ENCODE measurements around the gene CPEB1.

CPEB1 gene

GRCh38 chr15:82570721-82571508, 76.2 kb downstream of the CPEB1 start:
- TF ChIP-seq TAF1 (IDR thresholded peaks at IDR 0.05; ENCODE audit: low read depth) (no peak), TEAD4 (IDR thresholded peaks at IDR 0.05) (no peak), ZBTB7A (IDR thresholded peaks at IDR 0.05; ENCODE audit: low read depth) (no peak), REST (IDR thresholded peaks at IDR 0.05; ENCODE audit: low read depth) (no peak), EP300 (IDR thresholded peaks at IDR 0.05; ENCODE audit: borderline replicate concordance) (no peak), MAX (IDR thresholded peaks at IDR 0.05) (no peak), EGR1 (IDR thresholded peaks at IDR 0.05) (no peak), FOXM1 (IDR thresholded peaks at IDR 0.05; ENCODE audit: borderline replicate concordance, low read depth) (no peak)

- TF ChIP-seq FOXM1 (IDR thresholded peaks at IDR 0.05; ENCODE audit: borderline replicate concordance, low read depth) (no peak), TAF1 (IDR thresholded peaks at IDR 0.05; ENCODE audit: low read depth) (no peak), EP300 (IDR thresholded peaks at IDR 0.05; ENCODE audit: borderline replicate concordance) (no peak), YY1 (IDR thresholded peaks at IDR 0.05; ENCODE audit: low read depth) (no peak), MAX (IDR thresholded peaks at IDR 0.05) (no peak), CREB1 (IDR thresholded peaks at IDR 0.05; ENCODE audit: low read depth) (no peak), EGR1 (IDR thresholded peaks at IDR 0.05) (no peak), USF1 (IDR thresholded peaks at IDR 0.05) (no peak), REST (IDR thresholded peaks at IDR 0.05; ENCODE audit: low read depth) (no peak), TEAD4 (IDR thresholded peaks at IDR 0.05) (no peak), NFIC (IDR thresholded peaks at IDR 0.05) (no peak), RAD21 (IDR thresholded peaks at IDR 0.05; ENCODE audit: low read depth) (no peak), TCF12 (IDR thresholded peaks at IDR 0.05; ENCODE audit: low read depth) (no peak), ZBTB7A (IDR thresholded peaks at IDR 0.05; ENCODE audit: low read depth) (no peak)
These were observed 77.3 kb downstream of the CPEB1 start for GRCh38 chr15:82569834-82570233.

- TF ChIP-seq RAD21 (IDR thresholded peaks at IDR 0.05; ENCODE audit: low read depth), result no peak
- TF ChIP-seq REST (IDR thresholded peaks at IDR 0.05; ENCODE audit: low read depth), result no peak
- TF ChIP-seq EP300 (IDR thresholded peaks at IDR 0.05; ENCODE audit: borderline replicate concordance), result no peak
- TF ChIP-seq NFIC (IDR thresholded peaks at IDR 0.05), result no peak
- TF ChIP-seq TCF12 (IDR thresholded peaks at IDR 0.05; ENCODE audit: low read depth), result no peak
- no peak for TF ChIP-seq MAX (IDR thresholded peaks at IDR 0.05)
- no peak for TF ChIP-seq USF1 (IDR thresholded peaks at IDR 0.05)
- no peak for TF ChIP-seq FOXM1 (IDR thresholded peaks at IDR 0.05; ENCODE audit: borderline replicate concordance, low read depth)
- no peak for TF ChIP-seq CEBPB (IDR thresholded peaks at IDR 0.05)
- no peak for TF ChIP-seq TAF1 (IDR thresholded peaks at IDR 0.05; ENCODE audit: low read depth)
- no peak for TF ChIP-seq TEAD4 (IDR thresholded peaks at IDR 0.05)
- TF ChIP-seq EGR1 (IDR thresholded peaks at IDR 0.05), result no peak
- TF ChIP-seq ZBTB7A (IDR thresholded peaks at IDR 0.05; ENCODE audit: low read depth), result no peak
- no peak for TF ChIP-seq YY1 (IDR thresholded peaks at IDR 0.05; ENCODE audit: low read depth)
- no peak for TF ChIP-seq CREB1 (IDR thresholded peaks at IDR 0.05; ENCODE audit: low read depth)
These were observed 78.2 kb downstream of the CPEB1 start for GRCh38 chr15:82568986-82569385.

- TF ChIP-seq CREB1 (IDR thresholded peaks at IDR 0.05; ENCODE audit: low read depth) (no peak), FOXM1 (IDR thresholded peaks at IDR 0.05; ENCODE audit: borderline replicate concordance, low read depth) (no peak), NFIC (IDR thresholded peaks at IDR 0.05) (no peak), USF1 (IDR thresholded peaks at IDR 0.05) (no peak), MAX (IDR thresholded peaks at IDR 0.05) (no peak), TAF1 (IDR thresholded peaks at IDR 0.05; ENCODE audit: low read depth) (no peak)
These were observed 79.5 kb downstream of the CPEB1 start for GRCh38 chr15:82567661-82568060.
